Urinary bladder (tissue), 4 donors: ENCODE measurements around the gene GSTP1. TPM values are rescaled to one million over a fixed set of nuclear protein-coding genes. Genes with fewer than 3 reads are reported as not detected.
A peak's percentile ranks its signal among the peaks of the same experiment; 100 is the strongest.

Experiments used
- DNase-seq: peaks from one replicate; pipeline ENCODE4 v3.0.0-alpha.2; 2015; ENCODE audit errors: extremely low spot score
- H3K27ac ChIP-seq: one replicate; pipeline ENCODE4 v1.5.1; 2013; ENCODE audit warnings: low read depth, mild to moderate bottlenecking, moderate library complexity
- H3K36me3 ChIP-seq: one replicate; pipeline ENCODE4 v1.6.1; 2013; ENCODE audit warnings: mild to moderate bottlenecking, moderate library complexity; ENCODE audit not compliant: insufficient read depth
- H3K4me1 ChIP-seq: one replicate; pipeline ENCODE4 v1.6.1; 2013; ENCODE audit warnings: mild to moderate bottlenecking, moderate library complexity; ENCODE audit not compliant: insufficient read depth
- H3K4me3 ChIP-seq: one replicate; pipeline ENCODE4 v1.5.1; 2013; ENCODE audit warnings: low read depth, low read length
- WGBS: extraction: QIAGEN DNeasy Blood & Tissue Kit; methylation state at CpG from one replicate; pipeline ENCODE4 v1.1.7; 2013; 5-methylcytosine and 5-hydroxymethylcytosine counted together
- polyA plus RNA-seq: library from polyadenylated mRNA; stranded (reverse); fragments of 200-250 nt; gene quantifications from one replicate; pipeline ENCODE4 v1.2.3, GENCODE V29; 2013
- total RNA-seq: library from RNA; depleted of rRNA; stranded (reverse); fragments of >200 nt; gene quantifications from one replicate; pipeline ENCODE4 v1.2.3, GENCODE V29; 2014
- donor health status: healthy with polysubstance abuse.
- donor health status: healthy.

Gene GSTP1
- total and polyA plus RNA-seq, 2 donors, result 299 to 679 TPM

DNA sequence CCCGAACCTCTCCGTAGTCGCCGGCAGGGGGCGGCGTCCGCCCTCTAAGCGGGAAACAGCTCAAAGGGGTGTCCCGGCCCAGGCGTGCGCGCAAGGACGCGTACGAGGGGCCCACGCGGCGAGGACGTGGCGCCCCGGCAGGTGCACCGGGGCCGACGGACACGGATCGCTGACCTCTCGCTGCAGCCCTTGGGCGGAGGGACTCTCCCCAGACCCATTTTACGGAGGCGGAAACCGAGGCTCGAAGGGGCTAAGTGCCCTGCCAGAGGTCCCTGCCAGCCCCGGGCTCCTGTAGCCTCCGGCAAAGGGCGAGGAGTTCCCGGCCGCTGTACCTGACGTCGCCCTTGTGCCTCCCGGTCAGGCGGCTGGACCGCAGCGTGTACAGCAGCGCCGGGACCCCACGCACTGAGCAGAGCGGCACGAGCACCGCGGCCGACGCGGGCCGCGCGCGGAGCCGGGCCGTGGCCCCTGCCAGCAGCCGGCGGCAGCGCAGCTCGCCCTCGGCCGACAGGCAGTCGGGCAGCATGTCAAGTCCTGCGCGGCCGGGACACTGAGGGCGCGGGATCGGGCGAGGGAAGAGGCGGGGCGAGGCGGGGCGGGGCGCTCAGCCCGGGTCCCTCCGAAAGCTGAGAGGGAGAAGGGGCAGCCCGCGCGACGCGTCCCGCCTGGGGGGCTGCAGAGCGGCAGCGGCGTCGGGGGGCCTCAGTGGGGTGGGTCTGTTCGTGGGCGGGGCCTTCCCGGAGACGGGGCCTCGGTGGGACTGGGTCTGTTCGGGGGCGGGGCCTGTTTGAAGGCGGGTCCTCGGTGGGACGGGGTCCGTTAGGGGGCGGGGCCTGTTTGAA is 46.0 kb downstream of the GSTP1 start, which contains the start of gene NUDT8:
Gene NUDT8, minus strand, starts transcription at position 552 of the 842 bp plus-strand sequence. Its CDS starts 26 bp downstream, at position 526.
- peak within 1 kb of the TSS; percentile 87 for H3K27ac ChIP-seq
- DNase-seq, result no peak
- H3K4me1 ChIP-seq, result no peaks in the 10 kb centered on the region
- WGBS, result under 1% methylated on average over 102 of the region's 102 CpGs
- peak within 1 kb of the TSS; percentile 49 for H3K4me3 ChIP-seq
- H3K36me3 ChIP-seq, result no peaks in the 10 kb centered on the region

GRCh38 chr11:67630228-67630942 is 46.8 kb downstream of the GSTP1 start:
- Histone ChIP-seq H3K36me3 (no peaks in the 10 kb centered on the region), H3K4me1 (no peaks in the 10 kb centered on the region), H3K27ac (peak overlapping the region; percentile 83), H3K4me3 (peak overlapping the region; percentile 49)
- under 1% methylated on average over 70 of the region's 70 CpGs for WGBS
- peak; percentile 95 for DNase-seq

GRCh38 chr11:67630943-67631331 is 47.3 kb downstream of the GSTP1 start:
- H3K4me1 ChIP-seq, result no peaks in the 10 kb centered on the region
- H3K36me3 ChIP-seq, result no peaks in the 10 kb centered on the region
- no peak for DNase-seq
- 56% methylated on average over 16 of the region's 16 CpGs for WGBS
- H3K27ac ChIP-seq, result peak overlapping the region; percentile 83
- H3K4me3 ChIP-seq, result peak overlapping the region; percentile 49

- Histone ChIP-seq H3K27ac (no peak overlapping the region), H3K4me1 (no peaks in the 10 kb centered on the region), H3K36me3 (no peaks in the 10 kb centered on the region), H3K4me3 (no peak overlapping the region)
- DNase-seq, result no peak
- 79% methylated on average over 7 of the region's 7 CpGs for WGBS
These were observed 47.8 kb downstream of the GSTP1 start for GRCh38 chr11:67631411-67631810.

DNA sequence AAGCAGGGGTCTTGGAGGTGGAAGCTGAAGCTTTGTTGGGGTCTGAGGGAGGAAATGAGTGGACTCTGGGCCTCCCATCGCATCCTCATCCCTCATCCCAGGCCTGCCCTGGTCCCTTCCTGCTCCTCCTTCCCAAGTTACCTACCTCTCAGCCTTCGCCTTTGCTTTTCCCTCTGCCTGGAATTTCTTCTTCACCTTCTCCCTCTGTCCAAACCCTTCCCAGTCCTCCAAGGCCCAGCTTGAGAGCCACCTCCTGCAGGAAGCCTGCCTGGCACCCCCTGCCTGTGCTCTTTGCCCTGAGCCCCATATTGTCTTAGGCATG is 48.2 kb downstream of the GSTP1 start:
- H3K4me1 ChIP-seq, result no peaks in the 10 kb centered on the region
- no peak overlapping the region for H3K4me3 ChIP-seq
- no peak for DNase-seq
- no peak overlapping the region for H3K27ac ChIP-seq
- no peaks in the 10 kb centered on the region for H3K36me3 ChIP-seq
- 98% methylated on average over 2 of the region's 2 CpGs for WGBS

DNA sequence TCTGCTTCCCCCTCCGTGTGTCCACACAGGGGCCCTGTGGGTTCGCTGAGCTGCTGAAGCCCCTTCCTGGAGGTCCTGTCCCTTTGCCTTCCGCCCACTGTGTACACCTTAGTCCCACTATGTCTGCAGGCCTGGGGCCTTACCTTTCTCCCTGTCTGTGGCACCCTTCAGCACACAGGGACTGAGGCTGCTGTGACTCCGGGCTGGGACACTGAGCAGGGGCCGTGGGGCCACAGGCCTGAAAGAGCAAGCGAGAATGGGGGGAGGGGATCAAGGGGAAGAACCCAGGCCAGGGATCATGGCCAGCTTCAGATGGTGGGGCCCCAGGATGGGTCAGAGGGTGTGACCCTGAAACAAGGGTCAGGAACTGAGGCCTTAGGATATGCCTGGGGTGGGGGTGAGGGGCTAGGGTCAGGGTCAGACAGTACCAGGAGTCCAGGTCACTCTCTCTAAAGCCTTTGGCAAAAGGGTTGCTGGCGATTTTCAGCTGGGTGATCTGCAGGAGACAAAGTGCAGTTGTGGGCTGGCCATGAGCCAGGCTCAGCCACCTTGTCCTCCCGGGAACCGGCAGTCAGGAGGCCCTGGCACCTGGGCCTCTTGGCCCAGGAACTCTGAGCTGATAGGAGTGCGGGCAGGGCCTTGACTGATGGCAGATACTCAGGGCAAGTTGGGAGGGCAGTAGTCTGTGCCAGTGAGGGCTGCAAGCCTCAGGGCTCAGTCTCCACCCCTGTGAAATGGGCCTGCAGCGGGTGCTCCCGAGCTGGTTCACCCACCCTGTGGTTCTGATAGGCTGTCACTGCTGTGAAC is 48.8 kb downstream of the GSTP1 start:
- H3K27ac ChIP-seq, result no peak overlapping the region
- WGBS, result 84% methylated on average over 12 of the region's 12 CpGs
- no peaks in the 10 kb centered on the region for H3K36me3 ChIP-seq
- no peaks in the 10 kb centered on the region for H3K4me1 ChIP-seq
- no peak for DNase-seq
- H3K4me3 ChIP-seq, result no peak overlapping the region

GRCh38 chr11:67632982-67633755 is 49.6 kb downstream of the GSTP1 start:
- Histone ChIP-seq H3K36me3 (no peaks in the 10 kb centered on the region), H3K27ac (no peak overlapping the region), H3K4me3 (no peak overlapping the region), H3K4me1 (no peaks in the 10 kb centered on the region)
- 94% methylated on average over 30 of the region's 30 CpGs for WGBS
- no peak for DNase-seq

- H3K4me1 ChIP-seq, result no peaks in the 10 kb centered on the region
- no peak overlapping the region for H3K4me3 ChIP-seq
- 81% methylated on average over 22 of the region's 22 CpGs for WGBS
- H3K36me3 ChIP-seq, result no peaks in the 10 kb centered on the region
- DNase-seq, result no peak
- H3K27ac ChIP-seq, result no peak overlapping the region
These were observed 50.2 kb downstream of the GSTP1 start for GRCh38 chr11:67633758-67634365.

DNA sequence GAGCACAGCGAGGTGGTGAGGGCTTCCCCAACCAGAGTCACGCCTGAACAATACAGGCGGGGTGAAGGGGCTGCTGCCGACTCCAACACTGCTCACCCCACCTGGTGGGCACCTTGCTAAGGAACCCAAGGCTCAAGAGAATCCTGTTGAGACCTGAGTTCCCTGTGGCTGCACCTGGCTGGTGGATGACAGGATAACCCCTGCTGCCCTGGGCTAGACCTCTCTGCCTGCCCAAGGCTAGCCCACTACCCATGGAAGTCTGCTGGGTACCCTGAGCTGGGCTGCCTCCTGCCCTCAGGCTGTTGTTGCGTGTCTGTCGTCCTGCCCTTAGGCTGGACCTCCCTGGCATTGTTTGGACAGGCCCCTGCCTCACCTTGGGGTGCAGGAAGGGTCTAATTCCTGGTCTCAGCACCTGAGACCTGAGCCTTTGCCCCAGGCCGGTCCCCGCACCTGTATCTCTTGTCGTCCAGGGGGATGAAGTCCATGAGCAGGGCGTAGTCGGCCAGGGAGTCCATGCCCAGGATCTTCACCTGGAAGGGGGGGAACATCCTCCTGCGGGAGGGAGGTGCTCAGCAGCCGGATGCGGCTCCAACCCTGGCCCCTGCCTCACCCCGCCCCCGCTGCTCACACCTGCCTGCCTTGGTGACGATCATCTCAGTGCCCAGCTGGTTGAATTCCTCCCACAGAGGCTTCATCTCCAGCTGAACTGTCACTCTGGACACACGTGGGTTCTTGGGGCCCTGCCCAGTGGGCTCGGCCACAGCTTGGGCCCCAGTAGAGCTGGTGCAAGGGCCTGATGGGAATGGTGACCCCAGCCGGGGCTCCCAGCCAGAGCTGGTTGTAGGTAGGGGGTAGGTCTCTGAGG is 51.0 kb downstream of the GSTP1 start:
- WGBS, result 80% methylated on average over 20 of the region's 20 CpGs
- Histone ChIP-seq H3K27ac (no peak overlapping the region), H3K36me3 (no peaks in the 10 kb centered on the region), H3K4me1 (no peaks in the 10 kb centered on the region), H3K4me3 (no peak overlapping the region)
- no peak for DNase-seq

GRCh38 chr11:67635231-67635521 is 51.6 kb downstream of the GSTP1 start:
- Histone ChIP-seq H3K4me3 (no peak overlapping the region), H3K27ac (no peak overlapping the region), H3K36me3 (no peaks in the 10 kb centered on the region), H3K4me1 (no peaks in the 10 kb centered on the region)
- 86% methylated on average over 4 of the region's 4 CpGs for whole genome bisulfite sequencing
- no peak for DNase-seq
